WTC11 (cell line): Measurements from ENCODE around the gene ASXL3. TPM values are rescaled to one million over a fixed set of nuclear protein-coding genes. Genes with fewer than 3 reads are reported as not detected.

Experiments used
- ATAC-seq: fragments of 200-7000 bp; cut with Tn5 transposase; 2 replicates; pipeline ENCODE4 v1.10.0; 2021; ENCODE audit warnings: mild to moderate bottlenecking, moderate library complexity
- CTCF ChIA-PET: fragments of 300-600 bp; sonication (Branson Sonifier 250); formaldehyde crosslinking; loops from one replicate; lab custom pipeline; 2021; ENCODE audit warnings: antibody characterized with exemption; lab: Charles Lee
- POLR2A ChIA-PET: fragments of 350-600 bp; sonication (Branson Sonifier 250); formaldehyde crosslinking; loops from one replicate; lab custom pipeline; 2021; ENCODE audit warnings: antibody characterized with exemption; lab: Charles Lee
- DNase-seq: peaks from one replicate; pipeline ENCODE4 v3.0.0; 2021; ENCODE audit warnings: low spot score
- H3K27ac Mint-ChIP-seq: 2 replicates; pipeline ENCODE4 v1.8.0; 2021; ENCODE audit warnings: mixed read lengths
- H3K27me3 Mint-ChIP-seq: 2 replicates; pipeline ENCODE4 v1.8.0; 2021; ENCODE audit warnings: low read depth, mild to moderate bottlenecking, moderate library complexity, mixed read lengths
- H3K36me3 Mint-ChIP-seq: 2 replicates; pipeline ENCODE4 v1.8.0; 2021; ENCODE audit warnings: mixed read lengths
- H3K4me1 Mint-ChIP-seq: 2 replicates; pipeline ENCODE4 v1.8.0; 2022; ENCODE audit warnings: mixed read lengths
- H3K4me3 Mint-ChIP-seq: 2 replicates; pipeline ENCODE4 v1.8.0; 2021; ENCODE audit warnings: mild to moderate bottlenecking, moderate library complexity, mixed read lengths
- H3K9me3 Mint-ChIP-seq: 2 replicates; pipeline ENCODE4 v1.8.0; 2021; ENCODE audit warnings: mixed read lengths
- ARID4B ChIP-seq: sonication (generic); formaldehyde crosslinking; IDR thresholded peaks from 2 replicates; pipeline ENCODE4 v1.8.0; 2023; ENCODE audit warnings: missing genetic modification reagents, mild to moderate bottlenecking, borderline replicate concordance
- ATF1 ChIP-seq: sonication (generic); formaldehyde crosslinking; IDR thresholded peaks from 2 replicates; pipeline ENCODE4 v1.8.1; 2023; ENCODE audit warnings: mild to moderate bottlenecking, moderate library complexity, missing genetic modification reagents
- CBFB ChIP-seq: sonication (generic); formaldehyde crosslinking; IDR thresholded peaks from 2 replicates; pipeline ENCODE4 v1.8.1; 2022; ENCODE audit warnings: mild to moderate bottlenecking, low read depth, missing genetic modification reagents
- E2F4 ChIP-seq: sonication (generic); formaldehyde crosslinking; IDR thresholded peaks from 2 replicates; pipeline ENCODE4 v1.8.1; 2022; ENCODE audit warnings: low read depth, mild to moderate bottlenecking, moderate library complexity, missing genetic modification reagents, borderline replicate concordance
- ELF4 ChIP-seq: sonication (generic); formaldehyde crosslinking; IDR thresholded peaks from 2 replicates; pipeline ENCODE4 v1.8.1; 2022; ENCODE audit warnings: low read depth, mild to moderate bottlenecking, moderate library complexity, missing genetic modification reagents
- EMX1 ChIP-seq: fragments of 250-450 bp; sonication (Bioruptor Pico); IDR thresholded peaks from 2 replicates; pipeline ENCODE4 v1.8.0; 2021; ENCODE audit warnings: mild to moderate bottlenecking
- ERG ChIP-seq: fragments of 250-450 bp; sonication (Bioruptor Pico); IDR thresholded peaks from 2 replicates; pipeline ENCODE4 v1.8.0; 2021; ENCODE audit warnings: mild to moderate bottlenecking
- FOXP1 ChIP-seq: sonication (generic); formaldehyde crosslinking; IDR thresholded peaks from 2 replicates; pipeline ENCODE4 v1.8.0; 2022; ENCODE audit warnings: missing genetic modification reagents, mild to moderate bottlenecking, moderate library complexity, borderline replicate concordance
- HMGA2 ChIP-seq: fragments of 250-450 bp; sonication (Bioruptor Pico); IDR thresholded peaks from 2 replicates; pipeline ENCODE4 v1.4.0; 2021; ENCODE audit warnings: mild to moderate bottlenecking, moderate library complexity
- JAZF1 ChIP-seq: fragments of 250-450 bp; sonication (Bioruptor Pico); IDR thresholded peaks from 2 replicates; pipeline ENCODE4 v1.9.0; 2021; ENCODE audit warnings: moderate library complexity, mild to moderate bottlenecking, inconsistent platforms
- KAT7 ChIP-seq: sonication (generic); formaldehyde crosslinking; IDR thresholded peaks from 2 replicates; pipeline ENCODE4 v1.8.1; 2023; ENCODE audit warnings: missing genetic modification reagents, mild to moderate bottlenecking, borderline replicate concordance
- SMAD3 ChIP-seq: sonication (generic); formaldehyde crosslinking; IDR thresholded peaks from 2 replicates; pipeline ENCODE4 v1.8.0; 2022; ENCODE audit warnings: missing genetic modification reagents, mild to moderate bottlenecking, borderline replicate concordance
- SOX15 ChIP-seq: fragments of 250-450 bp; sonication (Bioruptor Pico); IDR thresholded peaks from 2 replicates; pipeline ENCODE4 v1.9.0; 2021; ENCODE audit warnings: mild to moderate bottlenecking
- TCF7 ChIP-seq: sonication (generic); formaldehyde crosslinking; IDR thresholded peaks from 2 replicates; pipeline ENCODE4 v1.8.0; 2022; ENCODE audit warnings: mild to moderate bottlenecking, low read depth, missing genetic modification reagents, moderate library complexity
- TP53 ChIP-seq: sonication (generic); formaldehyde crosslinking; IDR thresholded peaks from 2 replicates; pipeline ENCODE4 v1.8.1; 2023; ENCODE audit warnings: mild to moderate bottlenecking, missing genetic modification reagents
- ZBTB43 ChIP-seq: sonication (generic); formaldehyde crosslinking; IDR thresholded peaks from 2 replicates; pipeline ENCODE4 v1.8.1; 2023; ENCODE audit warnings: mild to moderate bottlenecking, missing genetic modification reagents
- ZNF219 ChIP-seq: sonication (generic); formaldehyde crosslinking; IDR thresholded peaks from 2 replicates; pipeline ENCODE4 v1.8.0; 2023; ENCODE audit warnings: missing genetic modification reagents, mild to moderate bottlenecking, borderline replicate concordance
- ZNF512 ChIP-seq: sonication (generic); formaldehyde crosslinking; IDR thresholded peaks from 2 replicates; pipeline ENCODE4 v1.8.1; 2022; ENCODE audit warnings: missing genetic modification reagents, borderline replicate concordance
- total RNA-seq: library from RNA; stranded (reverse); gene quantifications from 3 replicates; pipeline ENCODE4 v1.2.3, GENCODE V29; 2021

Gene ASXL3
- total RNA-seq, 1 experiment from 2014 or later = 0.35 TPM

- H3K9me3 Mint-ChIP-seq = no peaks in the 10 kb centered on the region
- no peak overlapping the region for H3K27ac Mint-ChIP-seq
- TF ChIP-seq TP53 (CRISPR knock-in tag) (no peak), E2F4 (CRISPR knock-in tag) (no peak), HMGA2 (CRISPR knock-in tag) (peak; percentile 44; the same call in 1 of the 2 replicates), ELF4 (no peak), ERG (CRISPR knock-in tag) (no peak), ZNF219 (CRISPR knock-in tag) (no peak), ATF1 (CRISPR knock-in tag) (no peak), TCF7 (CRISPR knock-in tag) (no peak)
- ChIA-PET CTCF (no interaction called here), POLR2A (no interaction called here)
- no peak for DNase-seq
- H3K27me3 Mint-ChIP-seq = no peaks in the 10 kb centered on the region
- ATAC-seq = no peak
- no peaks in the 10 kb centered on the region for H3K4me1 Mint-ChIP-seq
- no peak overlapping the region for H3K4me3 Mint-ChIP-seq
- H3K36me3 Mint-ChIP-seq = no peaks in the 10 kb centered on the region
Measured at GRCh38 chr18:33677891-33678290, 99.9 kb downstream of the ASXL3 start.

- no peaks in the 10 kb centered on the region for H3K4me1 Mint-ChIP-seq
- TF ChIP-seq EMX1 (no peak), KAT7 (CRISPR knock-in tag) (no peak), SOX15 (CRISPR knock-in tag) (no peak), TCF7 (CRISPR knock-in tag) (no peak), CBFB (CRISPR knock-in tag) (no peak)
- TF ChIP-seq, all 79 proteins: peak for 0
- Mint-ChIP-seq H3K9me3 (no peaks in the 10 kb centered on the region), H3K4me3 (no peak overlapping the region), H3K27me3 (no peaks in the 10 kb centered on the region), H3K36me3 (no peaks in the 10 kb centered on the region), H3K27ac (no peak overlapping the region)
- DNase-seq = no peak
- ATAC-seq = no peak
- ChIA-PET POLR2A (no interaction called here), CTCF (no interaction called here)
Measured at GRCh38 chr18:33682436-33682835, 104.4 kb downstream of the ASXL3 start.

GRCh38 chr18:33694593-33694992, 116.6 kb downstream of the ASXL3 start:
- Mint-ChIP-seq H3K27ac (no peak overlapping the region), H3K36me3 (no peaks in the 10 kb centered on the region), H3K4me1 (no peaks in the 10 kb centered on the region), H3K4me3 (no peak overlapping the region)
- POLR2A ChIA-PET = interaction anchor here (0.7 kb wide), 1 partner anchor 1113 kb away, joined by 3 read pairs; no protein-coding TSS in a partner anchor
- DNase-seq = no peak
- no peak for TF ChIP-seq ERG (CRISPR knock-in tag)
- no peak for TF ChIP-seq SMAD3 (CRISPR knock-in tag)
- no peak for TF ChIP-seq JAZF1 (CRISPR knock-in tag)
- TF ChIP-seq ARID4B (CRISPR knock-in tag) = no peak
- no peak for TF ChIP-seq ZNF219 (CRISPR knock-in tag)
- no peak for TF ChIP-seq ZNF512 (CRISPR knock-in tag)
- TF ChIP-seq ZBTB43 (CRISPR knock-in tag) = no peak
- no peak for TF ChIP-seq FOXP1 (CRISPR knock-in tag)
- TF ChIP-seq, all 79 proteins: peak for 0
- CTCF ChIA-PET = no interaction called here
- H3K27me3 Mint-ChIP-seq = no peaks in the 10 kb centered on the region
- ATAC-seq = no peak
- H3K9me3 Mint-ChIP-seq = no peaks in the 10 kb centered on the region
